Measurements from ENCODE around the gene JOSD2. TPM values are rescaled to one million over a fixed set of nuclear protein-coding genes. Genes with fewer than 3 reads are reported as not detected.

Gene JOSD2, protein sequence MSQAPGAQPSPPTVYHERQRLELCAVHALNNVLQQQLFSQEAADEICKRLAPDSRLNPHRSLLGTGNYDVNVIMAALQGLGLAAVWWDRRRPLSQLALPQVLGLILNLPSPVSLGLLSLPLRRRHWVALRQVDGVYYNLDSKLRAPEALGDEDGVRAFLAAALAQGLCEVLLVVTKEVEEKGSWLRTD
- polyA plus RNA-seq (2013, experiment 1 of 2; ENCODE audit: insufficient read length), result 45.5 TPM
- polyA plus RNA-seq (2013, experiment 2 of 2; ENCODE audit: insufficient read length), result 38.1 TPM

DNA sequence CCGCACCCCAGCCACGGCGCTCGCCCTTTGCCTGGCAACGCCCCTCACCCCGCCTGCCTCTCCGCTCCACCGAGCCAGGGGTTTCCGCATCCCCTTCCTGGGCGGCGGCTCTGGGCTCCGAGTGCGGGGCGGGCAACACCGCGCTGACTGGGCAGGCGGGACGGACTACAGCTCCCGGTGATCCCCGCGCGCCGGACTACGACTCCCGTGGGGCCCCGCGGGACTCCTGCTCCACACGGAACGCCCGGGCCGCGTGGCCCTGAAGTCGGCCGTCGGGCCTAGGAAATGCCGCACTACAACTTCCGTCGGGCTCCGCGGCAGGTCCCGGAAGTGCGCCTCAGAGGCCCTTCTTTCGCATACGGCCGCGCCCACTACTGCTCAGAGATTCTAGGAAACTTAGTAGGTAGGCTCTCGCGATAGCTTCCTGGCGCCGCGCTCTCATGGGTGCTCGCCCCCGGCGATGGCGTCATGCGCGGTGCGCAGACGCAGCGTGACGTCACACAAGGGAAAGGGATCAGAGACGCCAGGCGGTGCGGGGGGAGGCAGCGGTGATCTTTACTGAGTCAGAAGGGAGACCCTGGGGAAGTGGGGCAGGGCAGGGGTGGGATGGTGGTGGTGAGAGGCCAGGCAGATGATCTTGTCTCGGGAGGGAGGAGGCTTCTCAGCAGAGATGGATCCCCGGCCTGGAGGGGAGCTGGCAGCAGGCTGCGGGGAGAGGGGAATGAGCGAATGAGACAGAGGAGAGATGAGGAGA is at the start of gene JOSD2:
JOSD2 (minus strand) TSS at position 123 of the 754 bp plus-strand sequence. CDS start 760 bp downstream, outside the sequence.
- DNase-seq, result peak; percentile 99

DNA sequence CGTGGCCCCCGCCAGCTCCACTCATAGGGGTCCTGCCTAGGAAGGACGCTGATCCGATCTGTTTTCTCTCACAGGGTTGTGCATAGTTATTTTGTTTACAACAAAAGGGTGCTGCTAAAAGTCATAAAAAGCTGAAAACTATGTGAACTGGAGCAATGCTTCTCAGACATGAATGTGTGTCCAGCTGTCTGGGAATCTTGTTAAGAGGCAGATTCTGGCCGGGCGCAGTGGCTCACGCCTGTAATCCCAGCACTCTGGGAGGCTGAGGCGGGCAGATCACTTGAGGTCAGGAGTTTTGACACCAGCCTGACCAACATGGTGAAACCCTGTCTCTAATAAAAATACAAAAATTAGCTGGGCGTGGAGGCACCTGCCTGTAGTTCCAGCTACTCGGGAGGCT is 48.6 kb upstream of the JOSD2 start:
- no peak for DNase-seq

DNA sequence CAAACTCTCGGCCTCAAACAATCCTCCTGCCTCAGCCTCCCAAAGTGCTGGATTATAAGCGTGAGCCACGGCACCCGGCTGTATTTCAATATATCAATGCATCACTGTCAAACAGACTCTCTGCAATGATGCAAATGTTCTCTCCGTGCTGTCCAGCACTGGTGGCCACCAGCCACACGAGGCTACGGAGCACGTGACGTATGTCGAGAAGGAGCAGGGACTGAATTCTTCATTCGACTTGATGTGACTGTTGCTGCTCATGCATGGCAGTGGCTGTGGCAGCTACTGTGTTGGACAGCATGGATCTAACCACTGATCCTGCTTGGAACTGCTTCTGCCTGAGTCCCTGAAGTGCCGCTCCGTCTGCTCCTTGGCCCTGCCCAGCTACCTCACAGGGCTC is 47.5 kb upstream of the JOSD2 start:
- no peak for DNase-seq

DNA sequence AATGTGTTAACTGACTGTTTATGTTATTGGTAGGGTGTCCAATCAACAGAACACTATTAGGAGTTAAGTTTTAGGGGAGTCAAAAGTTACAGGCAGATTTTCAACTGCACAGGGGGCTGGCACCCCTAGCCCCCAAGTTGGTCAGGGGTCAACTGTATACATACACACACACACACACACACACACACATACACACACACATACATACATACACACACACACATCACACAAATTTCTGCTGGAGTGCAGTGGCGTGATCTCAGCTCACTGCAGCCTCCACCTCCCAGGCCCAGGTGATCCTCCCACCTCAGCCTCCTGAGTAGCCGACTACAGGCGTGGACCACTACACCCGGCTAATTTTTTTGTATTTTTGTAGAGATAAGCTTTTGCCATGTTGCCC is 47.0 kb upstream of the JOSD2 start:
- no peak for DNase-seq

DNA sequence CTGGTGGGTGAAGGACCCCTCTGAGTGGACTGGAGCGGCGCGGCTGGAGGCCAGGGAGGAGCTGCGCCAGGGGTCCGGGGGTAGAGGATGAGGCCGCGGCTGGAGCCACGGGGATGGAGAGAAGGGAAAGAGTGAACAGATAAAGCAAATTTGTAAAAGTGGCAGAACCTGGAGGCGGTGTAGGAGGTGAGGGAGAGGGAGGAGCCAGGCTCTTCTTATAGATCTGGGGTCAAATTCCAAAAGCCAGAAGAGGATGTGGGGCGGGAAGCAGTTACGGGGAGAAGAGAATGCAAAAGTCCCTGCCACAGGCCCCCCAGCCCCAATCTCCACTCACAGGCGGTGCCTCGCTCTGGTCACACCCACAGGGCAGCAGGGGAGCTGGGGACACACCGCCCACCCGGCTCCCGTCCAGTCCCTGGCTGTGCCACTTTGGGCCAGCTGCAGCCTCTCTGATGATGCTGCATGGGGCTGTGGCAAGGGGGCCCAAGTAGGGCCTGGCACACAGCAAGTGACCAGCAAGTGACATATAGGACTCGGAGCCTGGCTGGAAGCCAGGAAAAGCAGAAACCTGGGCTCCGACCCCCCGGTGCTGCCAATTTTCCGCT is 46.1 kb upstream of the JOSD2 start:
- DNase-seq, result no peak

DNA sequence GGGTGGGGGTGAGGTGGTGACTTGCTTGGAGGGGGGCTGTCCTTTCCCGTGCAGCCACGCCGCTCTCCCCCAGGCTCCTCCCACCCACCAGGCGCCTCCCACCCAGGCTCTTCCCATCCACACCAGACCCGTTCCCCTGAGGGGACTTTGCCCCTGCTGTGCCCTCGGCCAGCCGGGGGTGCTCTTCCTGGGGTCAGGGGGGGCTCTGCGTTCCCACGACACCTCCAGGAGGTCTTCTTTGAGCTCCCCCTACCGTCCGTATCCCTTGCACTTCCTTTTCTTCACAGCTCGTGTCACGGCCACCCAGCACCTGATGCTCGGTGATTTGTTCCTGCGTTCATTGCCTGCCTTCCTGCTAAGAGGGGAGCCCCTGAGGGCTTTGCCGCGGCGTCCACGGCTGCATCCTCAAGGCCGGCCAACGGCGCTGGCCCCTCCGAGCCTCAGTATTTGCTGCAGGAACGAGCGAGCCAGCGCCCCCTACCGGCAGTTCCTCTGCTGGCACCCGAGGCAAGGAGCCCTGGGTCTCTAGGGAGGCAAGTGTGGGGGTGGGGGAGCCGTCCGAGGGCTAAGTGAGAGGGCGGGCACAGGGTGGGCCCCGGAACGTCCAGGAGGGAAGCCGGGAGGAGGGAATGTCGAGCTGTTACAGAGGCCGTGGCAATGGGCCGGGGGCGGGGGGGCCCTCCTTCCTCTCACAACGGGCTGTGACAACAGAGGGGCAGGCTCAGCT is 45.5 kb upstream of the JOSD2 start:
- peak; percentile 56 for DNase-seq

DNA sequence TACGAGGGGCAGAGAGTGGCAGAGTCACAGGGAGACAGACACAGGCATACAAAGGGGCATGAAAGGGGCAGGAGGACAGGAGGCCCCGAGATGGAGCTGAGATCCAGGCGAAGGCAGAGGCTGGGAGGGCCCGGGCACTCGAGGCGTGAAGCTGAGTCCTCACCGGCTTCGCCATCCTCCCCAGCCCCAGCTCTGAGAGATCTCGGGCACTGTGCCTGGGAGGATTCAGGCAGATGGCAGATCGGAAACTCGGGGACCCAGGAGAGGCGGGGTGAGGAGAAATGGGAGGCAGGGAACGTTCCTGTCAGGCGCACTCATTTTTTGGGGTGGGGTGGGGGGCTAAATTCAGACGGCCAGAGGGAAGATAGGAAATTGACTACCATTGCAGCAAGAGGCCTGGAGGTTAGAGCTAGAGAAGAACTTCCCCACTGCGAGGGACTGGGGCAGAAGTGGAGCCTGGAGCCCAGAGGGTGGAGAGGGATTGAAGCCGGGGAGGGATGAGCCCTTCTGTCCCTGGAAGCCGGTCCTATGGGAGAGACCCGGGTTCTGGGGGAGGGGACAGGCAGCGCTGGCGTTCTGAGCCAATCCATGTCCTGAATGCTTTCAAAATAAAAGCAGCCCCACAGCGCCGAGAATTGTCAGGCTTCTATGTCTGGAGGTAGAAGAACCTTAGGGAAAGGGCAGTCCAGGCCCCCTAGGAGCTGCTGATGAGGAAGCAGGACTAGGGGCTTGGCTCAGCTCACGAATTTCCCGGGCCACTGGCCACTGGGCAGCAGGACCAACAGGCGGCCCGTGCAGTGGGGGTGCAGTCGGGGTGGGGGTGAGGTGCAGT is 44.7 kb upstream of the JOSD2 start:
- DNase-seq, result no peak

DNA sequence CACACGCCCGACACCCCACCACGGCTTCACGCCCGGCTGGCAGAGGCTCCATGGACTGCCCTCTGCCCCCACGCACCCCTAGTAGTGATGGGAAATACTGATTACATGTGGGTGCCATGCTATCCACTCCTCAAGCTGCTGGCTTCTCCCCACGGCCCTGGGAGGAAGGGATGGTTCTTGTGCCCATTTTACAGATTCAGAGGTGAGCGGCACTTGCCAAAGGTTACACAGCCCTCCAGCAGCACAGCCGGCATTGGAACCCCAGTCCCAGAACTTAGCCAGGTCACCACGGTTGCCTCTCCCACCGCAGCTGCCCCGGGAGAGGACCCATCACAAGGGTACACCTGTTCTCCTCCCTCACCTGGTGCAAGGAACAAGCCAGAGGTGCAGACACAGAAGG is 44.0 kb upstream of the JOSD2 start:
- no peak for DNase-seq

DNA sequence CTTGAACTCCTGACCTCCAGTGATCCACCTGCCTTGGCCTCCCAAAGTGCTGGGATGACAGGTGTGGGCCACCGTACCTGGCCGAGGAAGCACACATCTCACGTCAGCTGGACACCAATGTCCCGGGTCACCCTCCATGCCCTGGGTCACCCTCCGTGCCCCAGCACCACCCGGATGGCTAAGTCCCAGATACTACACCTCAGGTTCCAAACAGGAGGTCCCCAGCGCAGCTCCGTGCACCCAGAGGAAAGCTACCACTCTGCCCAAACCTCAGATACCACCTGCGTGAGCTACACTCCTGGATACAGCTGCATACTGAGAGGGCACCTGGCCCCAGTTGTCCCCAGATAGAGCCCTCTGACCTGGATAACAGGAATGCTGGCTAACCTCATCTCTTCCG is 43.2 kb upstream of the JOSD2 start:
- DNase-seq, result no peak

DNA sequence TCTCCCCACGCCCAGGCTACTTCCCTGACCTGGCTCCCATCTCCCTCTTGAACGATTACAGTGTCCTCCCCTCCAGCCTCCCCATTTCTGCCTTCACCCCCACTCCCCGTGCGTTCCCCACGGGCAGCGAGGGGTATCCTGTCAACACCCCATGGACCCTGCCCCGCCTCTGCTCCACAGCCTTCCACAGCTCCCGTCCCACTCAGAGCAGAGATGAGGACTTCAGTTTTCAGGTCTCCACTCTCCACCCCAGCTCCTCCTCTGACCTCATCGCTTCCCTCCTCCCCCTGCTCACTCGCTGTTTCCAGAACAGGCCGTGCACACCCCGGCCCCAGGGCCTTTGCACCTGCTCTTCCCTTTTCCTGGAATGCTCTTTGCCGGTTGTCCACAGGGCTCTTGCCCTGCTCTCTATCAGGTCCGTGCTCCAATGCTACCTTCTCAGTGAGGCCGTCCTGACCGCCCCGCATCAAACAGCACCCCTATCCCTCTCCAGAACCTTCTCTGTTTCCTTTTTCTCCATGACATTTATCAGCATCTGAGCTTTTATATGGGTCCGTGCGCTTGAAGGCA is 42.2 kb upstream of the JOSD2 start:
- no peak for DNase-seq

DNA sequence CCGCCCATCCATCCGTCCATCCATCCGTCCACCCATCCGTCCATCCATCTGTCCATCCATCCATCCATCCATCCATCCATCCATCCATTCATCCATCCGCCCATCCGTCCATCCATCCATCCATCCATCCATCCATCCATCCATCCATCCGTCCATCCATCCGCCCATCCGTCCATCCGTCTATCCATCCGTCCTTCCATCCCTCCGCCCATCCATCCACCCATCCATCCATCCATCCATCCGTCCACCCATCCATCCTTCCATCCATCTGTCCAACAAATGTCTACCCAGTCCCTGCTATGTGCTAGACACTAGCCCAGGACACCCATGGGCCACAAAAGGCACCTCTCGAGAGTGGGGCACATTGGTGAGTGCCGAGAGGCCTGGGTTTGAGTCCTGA is 41.5 kb upstream of the JOSD2 start:
- no peak for DNase-seq

DNA sequence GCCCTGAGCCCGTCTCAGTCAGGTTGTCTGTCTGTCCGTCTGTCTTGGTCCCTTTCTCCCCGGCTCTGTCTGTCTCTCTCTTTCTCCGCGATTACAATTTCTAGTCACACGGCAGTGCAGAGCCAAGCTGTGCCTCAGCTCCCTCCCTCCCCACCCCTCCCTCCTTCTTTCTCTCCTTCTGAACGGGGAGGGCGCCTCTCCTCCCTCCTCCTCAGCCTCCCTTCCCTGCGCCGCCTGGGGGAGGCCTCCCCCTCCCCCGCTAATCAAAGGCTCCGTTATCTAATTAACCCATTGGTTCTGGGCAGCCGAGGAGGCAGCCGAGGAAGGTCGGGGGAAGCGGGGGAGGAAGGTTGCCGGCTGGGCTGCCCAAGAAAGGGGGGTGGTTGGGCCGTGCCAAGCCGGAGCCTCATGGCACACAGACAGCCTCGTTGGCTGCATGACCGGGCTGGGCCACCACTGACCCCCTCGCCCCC is 40.8 kb upstream of the JOSD2 start:
- no peak for DNase-seq

DNA sequence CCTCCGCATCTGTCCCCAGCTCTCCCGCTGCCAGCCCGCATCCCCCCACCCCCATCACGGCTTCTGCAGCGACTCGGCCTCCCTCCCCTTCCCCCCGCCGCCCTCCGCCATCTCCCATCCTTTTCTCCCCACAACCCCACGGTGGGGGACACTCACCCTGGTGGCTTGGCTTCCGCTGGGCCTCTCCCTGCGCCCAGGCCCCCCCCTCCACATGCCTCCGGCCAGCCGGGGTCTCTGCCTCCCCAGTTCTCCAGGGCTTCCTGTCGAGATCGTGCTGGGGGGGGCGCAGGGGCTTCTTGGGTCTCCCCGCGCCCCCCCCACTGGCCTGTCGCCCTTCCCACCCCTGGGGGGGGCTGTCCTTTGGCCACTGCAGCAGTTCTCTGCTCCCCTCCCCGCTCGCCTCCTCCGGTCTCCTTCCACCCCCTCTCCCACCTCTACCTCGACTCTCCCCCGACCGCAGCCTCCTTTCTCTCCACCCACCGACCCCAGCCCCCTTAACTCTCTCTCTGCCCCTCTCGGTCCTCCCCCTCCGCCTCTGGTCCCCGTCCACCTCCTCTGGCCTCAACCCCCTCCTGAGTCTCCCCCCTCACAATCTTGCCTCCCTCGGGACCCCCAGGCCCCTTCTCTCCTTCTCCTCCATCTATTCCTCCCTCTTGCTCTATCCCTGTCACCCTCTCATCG is 40.2 kb upstream of the JOSD2 start:
- DNase-seq, result no peak

DNA sequence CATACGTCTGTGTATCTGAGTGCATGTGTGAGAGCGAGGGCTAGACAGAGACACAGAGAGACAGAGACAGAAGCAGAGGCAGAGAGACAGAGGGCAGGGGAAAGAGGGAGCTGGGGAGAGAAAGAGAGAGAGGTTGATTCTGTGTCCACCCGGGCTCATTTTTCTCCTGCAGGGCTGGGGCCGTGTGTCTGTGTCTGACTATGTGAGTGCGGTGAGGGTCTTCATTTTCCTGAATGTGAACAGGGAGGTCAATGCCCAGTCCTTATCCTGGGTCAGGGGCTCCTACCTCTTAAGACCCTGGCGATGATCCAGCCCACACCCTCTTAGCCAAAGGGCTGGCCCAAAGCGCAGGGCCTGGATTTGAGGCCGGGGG is 39.6 kb upstream of the JOSD2 start:
- no peak for DNase-seq

DNA sequence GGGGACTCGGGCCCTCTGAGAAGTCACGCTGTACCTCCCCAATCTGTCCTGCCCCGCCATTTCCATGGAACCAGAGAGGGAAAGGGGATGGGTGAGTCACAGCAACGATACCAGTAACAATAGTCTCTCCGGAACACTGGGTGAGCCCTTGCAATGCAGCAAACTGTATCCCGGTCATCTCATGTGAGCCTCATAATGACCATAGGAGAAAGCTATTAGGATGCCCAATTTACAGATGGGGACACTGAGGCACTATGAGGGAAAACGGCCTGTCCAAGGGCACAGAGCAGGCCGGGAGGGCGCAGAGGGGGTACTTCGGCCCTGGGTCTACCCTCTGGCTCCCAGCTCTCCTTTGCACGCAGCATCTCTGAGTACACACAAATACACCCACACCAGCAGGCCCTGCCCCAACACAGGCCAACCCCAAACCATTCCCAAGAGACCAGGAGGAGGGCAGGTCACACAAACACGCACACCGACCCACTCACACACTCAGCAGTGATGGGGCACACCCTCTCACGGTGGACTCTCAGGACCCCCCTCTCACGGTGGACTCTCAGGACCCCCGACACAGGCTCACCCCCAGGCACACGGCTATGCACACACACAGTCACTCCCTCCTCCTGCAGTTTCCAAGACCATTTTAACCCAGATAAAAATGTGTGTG is 39.1 kb upstream of the JOSD2 start:
- DNase-seq, result no peak

DNA sequence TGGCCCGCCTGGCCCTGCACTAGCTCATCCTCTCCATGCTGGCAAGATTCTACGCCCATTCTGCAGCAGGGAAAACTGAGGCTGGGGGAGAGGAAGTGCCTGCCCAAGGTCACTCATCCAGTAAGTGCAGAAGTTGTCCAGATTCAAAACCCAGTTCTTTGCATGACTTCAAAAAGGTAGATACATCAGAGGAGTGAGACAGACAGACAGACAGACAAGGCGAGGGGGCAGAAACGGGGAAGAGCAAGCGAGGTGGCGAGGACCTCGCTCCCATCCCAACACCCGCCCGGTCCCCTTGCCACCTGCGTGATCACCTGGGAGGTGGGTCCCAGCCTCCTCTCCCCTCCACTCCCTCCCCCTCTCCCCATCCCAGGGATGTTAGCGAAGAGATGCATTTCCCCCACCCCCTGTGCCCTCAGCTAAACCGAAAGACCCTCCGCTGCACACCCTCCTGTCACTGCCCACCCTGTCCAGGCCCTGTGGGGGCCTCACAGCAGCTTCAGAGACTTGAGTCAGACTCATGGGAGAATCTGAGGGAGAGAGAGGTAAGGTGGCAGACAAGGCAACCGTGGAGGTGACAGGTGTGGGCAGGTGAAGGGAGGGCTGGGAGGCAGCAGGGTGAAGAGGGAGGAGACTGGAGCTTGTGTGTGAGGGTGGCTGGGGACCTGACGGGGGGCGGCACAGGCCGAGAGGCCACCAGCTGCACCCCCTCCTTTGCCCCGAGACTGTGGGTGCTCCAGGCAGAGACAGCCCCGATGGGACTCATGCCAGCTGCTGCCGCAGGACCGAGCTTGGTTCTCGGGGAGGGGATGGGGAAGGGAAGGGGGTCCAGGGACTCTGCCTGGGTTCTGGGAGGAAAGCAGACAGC is 38.3 kb upstream of the JOSD2 start:
- DNase-seq, result no peak

DNA sequence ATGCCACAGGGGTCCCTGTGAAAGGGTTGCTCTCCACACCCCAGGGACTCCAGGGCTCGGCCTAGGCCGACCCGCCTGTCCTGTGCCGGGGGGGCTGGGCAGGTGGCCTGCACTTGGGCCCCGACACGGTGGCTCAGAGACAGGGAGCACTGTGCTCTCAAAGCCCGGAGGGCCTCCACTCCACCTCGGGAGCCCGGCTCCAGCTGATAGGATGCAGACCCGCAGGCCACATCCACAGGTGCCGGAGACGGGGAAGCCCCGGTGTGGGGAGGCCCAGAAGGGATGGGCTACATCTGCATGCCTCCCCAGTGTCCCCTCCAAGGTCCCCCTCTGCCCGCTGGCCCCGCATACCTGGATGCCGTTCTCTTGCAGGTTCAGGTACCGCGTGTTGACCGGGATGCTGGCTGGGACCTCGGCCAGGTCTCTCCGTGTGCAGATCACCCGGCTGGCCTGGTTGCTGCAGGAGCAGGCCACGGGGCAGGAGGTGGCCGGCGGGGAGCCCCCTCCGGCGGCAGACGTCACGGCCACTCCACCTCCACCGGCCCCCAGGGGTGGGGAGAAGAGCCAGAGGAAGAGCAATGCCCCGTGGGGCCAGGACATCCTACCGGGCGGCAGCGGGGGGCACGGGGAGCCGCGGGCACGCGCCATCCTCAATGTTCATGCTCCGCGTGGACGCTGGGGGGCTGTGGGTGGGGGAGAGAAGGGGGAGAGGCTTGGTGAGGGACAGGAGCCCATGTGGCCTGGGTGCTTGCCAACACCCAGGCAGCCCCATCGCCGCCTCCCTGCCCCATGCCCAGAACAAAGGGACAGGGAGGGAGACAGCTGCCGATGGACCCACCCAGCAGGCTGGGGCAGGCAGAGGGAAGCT is 37.4 kb upstream of the JOSD2 start:
- no peak for DNase-seq

DNA sequence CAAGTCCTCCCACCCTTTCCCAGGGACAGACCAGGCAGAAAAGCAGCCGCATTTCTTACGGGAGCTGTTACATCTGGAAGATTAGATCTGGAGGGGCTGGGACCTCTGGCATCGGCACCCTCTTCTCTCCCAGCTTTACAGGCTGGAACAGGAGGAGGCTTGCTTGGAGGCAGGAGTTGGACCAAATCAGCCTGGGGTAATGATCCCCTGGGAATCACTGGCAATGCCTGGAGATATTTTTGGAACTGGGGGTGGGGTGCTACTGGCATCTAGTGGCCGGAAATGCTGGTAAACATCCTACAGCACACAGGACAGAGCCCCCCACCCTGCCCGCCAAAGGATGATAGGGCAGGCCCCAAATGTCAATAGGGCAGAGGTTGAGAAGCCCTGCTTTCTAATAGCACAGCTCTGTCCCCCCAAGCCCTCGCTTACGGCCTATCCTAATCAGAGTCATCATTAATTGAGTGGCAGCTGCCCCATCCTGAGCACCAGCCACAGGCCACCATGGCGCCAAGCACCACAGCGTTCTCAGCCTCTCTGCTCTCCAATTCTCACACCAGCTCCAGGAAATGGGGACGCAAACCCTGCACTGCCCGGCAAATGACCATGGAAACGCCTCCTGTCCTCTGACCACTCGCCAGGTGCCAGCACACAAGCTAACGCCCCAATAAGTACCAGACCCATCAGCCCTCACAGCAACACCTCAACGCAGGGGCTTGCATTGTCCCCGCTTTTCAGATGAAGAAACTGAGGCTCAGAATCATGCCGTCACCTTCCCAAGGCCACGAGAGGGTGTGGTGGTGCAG is 36.6 kb upstream of the JOSD2 start:
- DNase-seq, result peak; percentile 2
